HS-5 (cell line): ENCODE results near the gene DPPA5.
"Not testable (repeated sequence)": the region's sequence is repeated elsewhere in the genome, so short reads cannot be mapped to it uniquely, and the experiment has no call there.

Source experiments
- DNase-seq: peaks from one replicate; pipeline ENCODE4 v3.0.0-alpha.2; 2012; ENCODE audit warnings: low read depth

DPPA5 gene

GRCh38 chr6:73364121-73364520 is 10.0 kb upstream of the DPPA5 start:
- no peak for DNase-seq

DNA sequence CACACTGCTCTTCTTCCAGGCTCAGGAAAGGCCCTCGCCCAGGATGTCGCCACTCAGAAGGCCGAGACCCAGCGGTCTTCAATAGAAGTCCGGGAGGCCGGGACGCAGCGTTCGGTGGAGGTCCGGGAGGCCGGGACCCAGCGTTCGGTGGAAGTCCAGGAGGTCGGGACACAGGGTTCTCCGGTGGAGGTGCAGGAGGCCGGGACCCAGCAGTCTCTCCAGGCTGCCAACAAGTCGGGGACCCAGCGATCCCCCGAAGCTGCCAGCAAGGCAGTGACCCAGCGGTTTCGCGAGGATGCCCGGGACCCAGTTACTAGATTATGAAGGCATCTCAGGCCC is 9.4 kb upstream of the DPPA5 start:
- no peak for DNase-seq

DNA sequence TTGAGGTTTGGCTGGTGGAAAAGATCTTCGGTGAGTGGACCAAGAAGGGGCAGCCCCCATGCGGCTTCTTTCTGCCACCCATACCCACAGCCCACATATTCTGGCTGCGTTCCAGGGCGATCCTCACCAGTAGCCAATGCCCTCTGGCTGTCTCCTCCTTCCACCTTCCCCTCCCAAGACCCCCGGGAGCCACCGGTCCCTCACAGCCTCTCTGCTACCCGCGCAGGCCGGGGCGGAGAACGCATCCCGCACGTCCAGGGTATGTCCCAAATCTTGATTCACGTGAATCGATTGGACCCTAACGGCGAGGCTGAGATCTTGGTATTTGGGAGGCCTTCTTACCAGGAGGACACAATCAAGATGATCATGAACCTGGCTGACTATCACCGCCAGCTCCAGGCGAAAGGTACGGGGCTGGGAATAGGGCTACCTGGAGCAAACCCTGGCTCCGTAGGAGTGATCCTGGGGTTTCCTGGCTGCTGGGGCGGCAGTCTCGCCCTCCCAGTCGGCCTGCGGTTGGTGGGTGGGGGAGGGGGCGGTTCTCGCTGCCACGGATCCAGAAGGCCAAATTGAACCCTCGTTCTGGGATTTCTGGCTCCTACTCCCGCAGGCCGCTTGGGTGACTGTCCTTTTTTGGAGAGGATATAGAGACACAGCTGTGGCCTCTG is 8.9 kb upstream of the DPPA5 start:
- DNase-seq: no peak

DNA sequence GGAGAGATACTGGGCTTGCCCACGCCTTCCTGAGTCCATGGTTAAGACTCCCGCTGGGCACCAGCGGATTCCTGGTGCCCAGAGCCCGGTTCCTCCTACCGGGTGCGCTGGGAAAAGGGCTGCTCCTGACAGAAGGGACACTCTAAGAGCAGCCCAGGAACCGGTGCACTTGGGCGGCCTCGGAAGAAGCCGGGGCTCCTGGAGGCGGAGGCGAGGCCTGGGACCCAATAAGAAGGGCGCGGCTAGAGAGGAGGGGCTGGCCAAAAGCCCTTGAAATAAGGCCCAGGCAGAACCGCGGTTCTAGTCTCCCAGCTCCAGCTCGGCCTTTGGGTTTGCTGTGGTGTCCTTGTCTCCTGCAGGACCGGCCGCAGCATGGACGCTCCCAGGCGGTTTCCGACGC is 8.3 kb upstream of the DPPA5 start, which contains the start of gene KHDC3L:
Gene KHDC3L, plus strand, starts transcription at position 301 of the 400 bp plus-strand sequence. Its CDS starts 72 bp downstream, at position 373.
- no peak for DNase-seq

DNA sequence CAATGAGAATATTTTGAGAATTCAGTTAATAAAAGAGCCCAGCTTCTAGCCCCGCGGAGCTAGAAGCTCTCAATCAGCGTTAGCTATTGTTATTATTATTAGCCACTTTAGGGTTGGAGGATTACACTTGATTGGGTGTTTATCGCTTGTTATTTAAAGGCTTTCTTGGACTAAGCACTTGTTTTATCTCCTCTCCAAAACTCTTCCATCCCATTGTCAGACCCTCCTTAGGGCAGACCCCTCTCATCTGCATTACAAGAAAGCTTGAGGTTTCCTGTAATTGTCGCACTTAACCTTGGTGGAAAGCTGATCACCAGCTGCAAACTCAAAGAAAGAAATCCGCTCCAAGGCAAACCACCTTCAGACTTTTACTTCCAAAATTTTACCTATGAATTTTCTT is 4.8 kb downstream of the DPPA5 start:
- DNase-seq: no peak

DNA sequence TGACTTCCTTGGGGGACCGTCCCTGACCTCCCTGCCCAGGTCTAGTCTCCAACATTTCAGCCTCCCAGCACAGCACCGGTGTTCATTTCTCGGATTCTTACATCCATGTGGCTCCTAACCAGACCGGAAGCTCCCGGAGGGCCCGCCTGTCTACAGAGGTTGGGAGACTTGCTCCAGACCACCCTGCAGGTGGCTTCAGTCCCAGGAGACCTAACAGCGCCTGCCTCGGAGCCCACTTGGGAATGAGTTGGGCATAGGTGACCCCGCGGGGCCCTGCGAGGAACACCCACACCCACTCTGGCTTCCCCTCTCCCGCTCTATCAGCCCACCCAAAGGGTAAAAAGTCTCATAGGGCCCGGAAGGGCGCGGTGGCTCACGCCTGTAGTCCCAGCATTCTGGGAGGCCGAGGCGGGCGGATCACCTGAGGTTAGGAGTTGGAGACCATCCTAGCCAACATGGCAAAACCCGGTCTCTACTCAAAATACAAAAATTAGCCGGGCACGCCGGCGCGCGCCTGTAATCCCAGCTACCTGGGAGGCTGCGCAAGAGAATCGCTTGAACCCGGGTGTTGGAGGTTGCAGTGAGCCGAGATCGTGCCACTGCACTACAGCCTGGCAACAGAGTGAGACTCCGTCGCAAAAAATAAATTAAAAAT is 5.4 kb downstream of the DPPA5 start:
- no peak for DNase-seq

- DNase-seq: no peak
Measured at GRCh38 chr6:73343164-73343563, 10.9 kb downstream of the DPPA5 start.

DNA sequence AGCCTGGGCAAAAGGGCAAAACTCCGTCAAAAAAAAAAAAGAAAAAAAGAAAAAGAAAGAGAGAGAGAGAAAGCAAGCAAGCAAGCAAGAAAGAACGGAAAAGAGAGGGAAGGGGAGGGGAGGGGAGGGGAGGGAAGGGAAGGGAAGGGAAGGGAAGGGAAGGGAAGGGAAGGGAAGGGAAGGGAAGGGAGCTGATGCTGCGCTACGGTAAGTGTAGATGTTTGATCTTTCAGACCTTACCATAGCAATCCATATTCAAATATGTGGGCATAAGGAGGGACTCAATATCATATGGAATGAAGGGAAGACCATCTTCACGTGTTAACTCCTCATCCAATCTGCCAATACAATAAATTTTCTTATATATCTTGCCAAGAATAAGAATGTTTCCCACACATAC is 11.9 kb downstream of the DPPA5 start:
- no peak for DNase-seq

DNA sequence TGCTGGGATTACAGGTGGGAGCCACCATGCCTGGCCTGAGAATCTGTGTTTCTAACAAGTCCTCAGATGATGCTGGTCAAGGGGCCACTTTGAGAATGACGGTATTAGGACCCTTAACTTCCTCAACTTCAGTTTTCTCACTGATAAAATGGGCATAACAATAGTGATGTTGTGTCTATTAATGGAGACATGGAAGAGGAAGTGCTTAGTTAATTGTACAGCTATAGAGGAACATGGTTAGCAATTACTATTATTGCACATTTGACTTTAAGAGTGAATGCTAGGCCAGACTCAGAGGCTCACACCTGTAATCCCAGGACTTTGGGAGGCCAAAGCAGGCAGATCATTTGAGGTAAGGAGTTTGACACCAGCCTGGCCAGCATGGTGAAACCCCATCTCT is 12.7 kb downstream of the DPPA5 start:
- DNase-seq: no peak

DNA sequence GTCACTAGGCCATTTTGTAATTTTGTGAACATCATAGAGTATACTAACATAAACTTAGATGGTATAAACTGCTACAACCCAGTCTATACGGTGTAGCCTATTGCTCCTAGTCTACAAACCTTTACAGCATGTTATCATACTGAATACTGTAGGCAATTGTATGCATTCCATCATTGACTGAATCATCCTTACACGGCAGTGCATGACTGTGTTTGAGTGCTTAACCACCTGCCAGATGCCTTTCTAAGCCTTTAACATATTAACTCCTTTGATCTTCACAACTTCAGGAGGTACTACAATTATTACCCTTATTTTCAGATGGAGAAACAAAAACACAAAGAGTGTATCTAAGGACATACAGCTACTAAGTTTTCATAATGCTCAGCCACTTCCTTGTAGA is 14.0 kb downstream of the DPPA5 start:
- no peak for DNase-seq

DNA sequence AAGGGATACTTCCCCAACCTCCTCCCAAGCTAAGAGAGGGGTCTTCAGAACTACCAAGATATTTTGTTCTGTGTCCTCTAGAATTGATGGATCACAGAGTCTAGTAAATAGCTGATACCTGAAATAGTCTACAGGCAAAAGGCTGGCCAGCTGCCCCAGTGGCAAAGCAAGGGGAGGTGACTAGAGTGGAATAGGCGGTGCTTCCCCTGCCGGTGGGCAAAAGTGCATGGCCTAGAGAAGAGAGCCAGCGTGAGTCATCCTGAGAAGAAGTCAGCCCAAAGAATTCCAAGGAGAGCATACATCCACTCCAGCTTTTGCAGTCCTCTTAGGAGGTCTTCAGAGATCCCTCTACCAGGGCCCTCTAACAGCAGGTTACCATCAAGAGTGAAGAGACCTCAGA is 14.7 kb downstream of the DPPA5 start:
- DNase-seq: no peak

DNA sequence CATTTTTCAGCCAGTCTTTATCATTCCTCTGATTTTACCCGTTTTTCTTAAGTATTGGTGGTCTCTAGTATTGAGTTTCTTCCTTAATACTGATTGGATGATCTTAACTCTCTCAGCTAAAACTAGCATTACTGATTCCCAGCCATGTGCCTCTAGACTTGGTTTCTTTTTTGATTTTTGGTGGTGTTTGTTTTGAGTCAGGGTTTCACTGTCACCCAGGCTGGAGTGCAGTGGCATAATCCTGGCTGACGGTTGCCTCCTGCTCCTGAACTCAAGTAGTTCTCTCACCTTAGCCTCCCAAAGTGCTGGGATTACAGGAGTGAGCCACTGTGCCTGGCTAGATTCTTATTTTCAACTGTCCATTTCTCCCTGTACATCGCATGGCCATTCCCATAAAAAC is 24.9 kb downstream of the DPPA5 start:
- DNase-seq: no peak

- no peak for DNase-seq
Measured at GRCh38 chr6:73328790-73329189, 25.3 kb downstream of the DPPA5 start.

DNA sequence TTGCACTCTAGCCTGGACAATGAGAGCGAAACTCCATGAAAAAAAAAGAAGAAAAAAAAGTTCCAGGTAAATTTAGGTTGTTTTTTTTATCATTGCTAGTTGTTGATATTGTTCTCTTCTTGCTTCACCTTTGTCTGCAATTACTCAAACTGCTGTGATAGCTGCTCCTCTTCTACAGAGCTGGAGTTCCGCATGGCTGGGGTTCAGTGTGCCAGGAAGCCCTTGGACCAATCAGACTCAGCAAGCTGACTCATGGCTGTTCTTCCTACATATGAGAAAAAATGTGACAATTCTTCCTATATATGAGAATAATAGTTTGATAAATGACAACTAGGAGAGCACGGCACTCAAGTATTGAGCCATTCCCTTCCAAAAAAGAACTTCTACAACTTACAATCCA is 28.4 kb downstream of the DPPA5 start:
- no peak for DNase-seq

GRCh38 chr6:73323323-73323722 is 30.8 kb downstream of the DPPA5 start:
- DNase-seq: no peak

DNA sequence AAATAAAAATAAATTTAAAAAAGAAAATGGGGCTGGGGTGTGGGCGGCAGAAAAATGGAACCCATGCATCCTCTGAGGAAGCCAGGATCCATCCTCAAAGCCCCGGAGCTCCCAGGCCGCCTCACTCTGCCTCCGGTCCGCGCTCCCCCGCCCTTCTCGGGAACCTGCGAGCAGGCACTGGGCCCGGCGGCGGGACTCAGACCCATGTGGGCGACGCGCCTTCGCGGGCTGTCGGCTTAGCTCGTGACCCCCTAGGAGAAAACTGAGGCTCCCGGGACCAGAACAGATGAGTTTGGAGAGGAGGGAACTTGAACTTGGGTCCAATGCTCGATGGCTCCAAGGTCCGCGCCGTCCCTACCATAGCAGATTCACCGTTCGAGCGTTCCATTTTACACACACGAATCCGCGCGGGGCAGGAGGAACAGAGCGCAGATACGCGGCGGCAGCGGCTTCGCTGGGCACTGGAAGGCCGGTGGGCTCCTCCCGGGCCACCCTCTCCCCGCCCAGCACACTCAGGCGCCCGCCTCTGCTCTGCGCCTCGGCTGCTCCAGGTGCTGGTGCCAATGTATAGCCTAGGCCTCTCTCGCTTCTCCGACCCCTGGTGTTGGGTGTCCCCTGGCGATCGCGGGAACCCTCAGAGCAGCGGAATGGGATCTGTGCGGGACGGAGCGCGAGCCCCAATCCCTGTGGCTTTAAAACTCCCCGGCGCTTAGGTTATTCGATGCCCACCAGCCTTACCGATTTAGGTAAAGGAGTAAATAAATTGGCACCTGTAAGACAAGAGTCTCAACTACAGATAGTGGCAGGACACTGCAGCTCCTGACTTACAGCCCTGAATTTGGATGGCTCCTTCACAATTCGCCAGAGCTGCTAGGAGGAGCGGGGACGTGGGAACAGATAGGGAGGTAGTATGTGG is 39.2 kb downstream of the DPPA5 start:
- DNase-seq: no peak

- DNase-seq: not testable (repeated sequence)
Measured at GRCh38 chr6:73310503-73310845, 43.6 kb downstream of the DPPA5 start.

GRCh38 chr6:73309785-73310502 is 44.1 kb downstream of the DPPA5 start:
- peak; percentile 32 for DNase-seq

GRCh38 chr6:73309535-73309784 is 44.6 kb downstream of the DPPA5 start:
- no peak for DNase-seq

- no peak for DNase-seq
Measured at GRCh38 chr6:73308712-73309534, 45.2 kb downstream of the DPPA5 start.

DNA sequence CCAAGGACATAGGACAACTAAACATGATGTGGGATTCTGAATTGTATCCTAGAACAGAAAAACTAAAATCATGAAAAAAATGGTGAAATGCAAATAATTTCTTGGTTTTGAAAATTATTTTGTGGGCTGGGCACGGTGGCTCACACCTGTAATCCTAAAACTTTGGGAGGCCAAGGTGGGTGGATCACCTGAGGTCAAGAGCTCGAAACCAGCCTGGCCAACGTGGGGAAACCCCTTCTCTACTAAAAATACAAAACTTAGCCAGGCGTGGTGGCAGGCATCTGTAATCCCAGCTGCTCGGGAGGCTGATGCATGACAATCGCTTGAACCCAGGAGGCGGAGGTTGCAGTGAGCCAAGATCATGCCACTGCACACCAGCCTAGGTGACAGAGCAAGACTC is 50.3 kb downstream of the DPPA5 start:
- DNase-seq: not testable (repeated sequence)
